Heart left ventricle (tissue), 13 donors: ENCODE results near the gene GATA5.

Experiments used
- CTCF ChIP-seq, 12 donors: fragments of 200-600 bp; sonication (generic) in 4 of 12; IDR thresholded peaks; one replicate each; pipeline versions ENCODE4 v1.5.0 to v1.8.0; 2018 to 2022; ENCODE audit warnings: antibody characterized with exemption in 12 of 12, mild to moderate bottlenecking in 5 of 12
- POLR2A ChIP-seq, 2 donors: fragments of 450-650 bp; IDR thresholded peaks; one replicate each; pipeline ENCODE4 v1.6.1; 2017; ENCODE audit warnings: antibody characterized with exemption in 2 of 2, mild to moderate bottlenecking in 2 of 2, moderate library complexity in 2 of 2
- donor health status: ischemic (EF 13 %, LVEDD 7.1; RV severe dilation, severe dysfunction).
- donor health status: DM: no; HTN: yes; CAD: no.
- donor health status: DM: no; HTN: no; CAD: no.
- donor health status: ischemic (EF 25% LVEDD 6.9; RV normal size, moderate dysfunction).
- donor health status: ischemic (EF 25% LVEDD 5.7; RV mildly dilated, moderate dysfunction).
- donor health status: ischemic (EF 35%, LVEDD 5.7; RV mildly dilated, moderate dysfunction).
- donor health status: nonischemic (EF 11% LVEDD 7.7; RV severe dilation, severe dysfunction).
- donor health status: DM: yes; HTN: yes; CAD: no.
- donor health status: PGD.
- donor health status: ischemic (EF 29% LVEDD 5.4; RV normal size, mild dysfunction).
- donor health status: nonischemic (EF 23%, LVEDD 6.1; RV moderate dilation, normal function).

GRCh38 chr20:62506087-62506486, 30.3 kb upstream of the GATA5 start:
- TF ChIP-seq POLR2A (IDR thresholded peaks at IDR 0.05) (no peak), CTCF (IDR thresholded peaks at IDR 0.05) (no peak)
